Esophagus muscularis mucosa (tissue), 4 donors: Measurements from ENCODE around the gene NRK. TPM values are rescaled to one million over a fixed set of nuclear protein-coding genes. Genes with fewer than 3 reads are reported as not detected.

Source experiments
- DNase-seq: peaks from one replicate; pipeline ENCODE4 v3.0.0-alpha.2; 2017; ENCODE audit errors: extremely low spot score
- H3K27ac ChIP-seq, 4 donors: fragments of 200-600 bp; sonication (generic); replicated peaks in 1 of 4; 1 replicate in 3 of 4; 2 replicates in 1 of 4; pipeline ENCODE4 v1.5.1; 2016 to 2019; ENCODE audit warnings: mild to moderate bottlenecking in 1 of 4
- H3K27me3 ChIP-seq, 4 donors: fragments of 200-600 bp; sonication (generic); one replicate each; pipeline versions ENCODE4 v1.5.1 to v1.6.0; 2016 to 2019
- H3K36me3 ChIP-seq, 4 donors: fragments of 200-600 bp; sonication (generic); one replicate each; pipeline ENCODE4 v1.5.1; 2016 to 2019
- H3K4me1 ChIP-seq, 4 donors: fragments of 200-600 bp; sonication (generic); one replicate each; pipeline ENCODE4 v1.5.1; 2016 to 2019
- H3K4me3 ChIP-seq, 4 donors: fragments of 200-600 bp; sonication (generic); 1 replicate in 2 of 4; 2 replicates in 2 of 4; pipeline ENCODE4 v1.5.1; 2016 to 2019; ENCODE audit warnings: mild to moderate bottlenecking in 4 of 4, moderate library complexity in 1 of 4
- H3K9me3 ChIP-seq, 4 donors: fragments of 200-600 bp; sonication (generic); 1 replicate in 3 of 4; 2 replicates in 1 of 4; pipeline ENCODE4 v1.5.1; 2016 to 2019
- EP300 ChIP-seq: sonication (generic); formaldehyde crosslinking; IDR thresholded peaks from one replicate; pipeline ENCODE4 v1.6.1; 2017; ENCODE audit warnings: antibody characterized with exemption
- POLR2A ChIP-seq: fragments of 450-650 bp; IDR thresholded peaks from one replicate; pipeline ENCODE4 v1.6.1; 2017; ENCODE audit warnings: antibody characterized with exemption, moderate library complexity, mild to moderate bottlenecking, low read depth
- POLR2AphosphoS5 ChIP-seq, 2 donors: sonication (generic); formaldehyde crosslinking; IDR thresholded peaks; one replicate each; pipeline ENCODE4 v1.6.1; 2017; ENCODE audit warnings: antibody characterized with exemption in 2 of 2
- WGBS: methylation state at CpG from one replicate; pipeline ENCODE4 v1.1.5; 2018; 5-methylcytosine and 5-hydroxymethylcytosine counted together
- intact Hi-C: fragments of 100-400 bp; cut with DNase I; formaldehyde crosslinking; loops from one replicate; pipeline ENCODE4 v1.15.1; 2023
- total RNA-seq, 4 donors: library from RNA; depleted of rRNA; stranded (reverse); fragments of >200 nt; gene quantifications; one replicate each; pipeline versions ENCODE4 v1.1.0 to v1.2.1, GENCODE V29; 2016
- TF ChIP-seq, protein P1 (sequence below), 3 experiments: fragments of 200-600 bp in 2 of 3; fragments of 450-650 bp in 1 of 3; sonication (generic) in 2 of 3; IDR thresholded peaks; one replicate each; pipeline ENCODE4 v1.5.1; 2017 to 2019; ENCODE audit warnings: antibody characterized with exemption in 3 of 3, mild to moderate bottlenecking in 2 of 3, moderate library complexity in 1 of 3

Gene NRK
- total RNA-seq, 4 donors from 2014 or later, result 2.7 to 10.8 (median 5.8) TPM

DNA sequence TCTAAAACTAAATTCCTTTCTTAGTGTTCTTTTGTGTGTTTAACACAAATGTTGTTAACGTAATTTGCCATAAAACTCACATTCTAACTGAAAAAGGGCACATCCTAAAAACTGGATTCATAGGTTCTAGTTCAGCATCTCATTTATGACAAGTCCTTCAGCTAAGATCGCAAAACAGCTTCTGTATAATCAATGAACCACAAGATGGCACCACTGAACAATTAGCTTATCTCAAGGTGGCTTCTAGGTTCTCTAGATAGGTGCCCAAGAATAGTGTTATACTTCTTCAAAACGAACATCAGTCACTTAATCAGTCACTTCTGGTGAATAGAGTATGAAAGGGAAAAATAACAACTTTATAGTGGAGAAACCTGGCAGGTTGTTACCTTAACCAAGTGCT lies 54.3 kb downstream of the NRK start:
- no peaks in the 10 kb centered on the region for H3K4me1 ChIP-seq
- WGBS, result 31% methylated on average over 3 of the region's 3 CpGs
- H3K9me3 ChIP-seq, result no peaks in the 10 kb centered on the region
- no peak overlapping the region for H3K4me3 ChIP-seq
- no peak overlapping the region for H3K27ac ChIP-seq
- H3K36me3 ChIP-seq, result no peaks in the 10 kb centered on the region
- no peaks in the 10 kb centered on the region for H3K27me3 ChIP-seq
- TF ChIP-seq POLR2A (no peak), EP300 (no peak), POLR2AphosphoS5 (IDR thresholded peaks at IDR 0.05) (no peak)
- TF ChIP-seq, protein P1, sequence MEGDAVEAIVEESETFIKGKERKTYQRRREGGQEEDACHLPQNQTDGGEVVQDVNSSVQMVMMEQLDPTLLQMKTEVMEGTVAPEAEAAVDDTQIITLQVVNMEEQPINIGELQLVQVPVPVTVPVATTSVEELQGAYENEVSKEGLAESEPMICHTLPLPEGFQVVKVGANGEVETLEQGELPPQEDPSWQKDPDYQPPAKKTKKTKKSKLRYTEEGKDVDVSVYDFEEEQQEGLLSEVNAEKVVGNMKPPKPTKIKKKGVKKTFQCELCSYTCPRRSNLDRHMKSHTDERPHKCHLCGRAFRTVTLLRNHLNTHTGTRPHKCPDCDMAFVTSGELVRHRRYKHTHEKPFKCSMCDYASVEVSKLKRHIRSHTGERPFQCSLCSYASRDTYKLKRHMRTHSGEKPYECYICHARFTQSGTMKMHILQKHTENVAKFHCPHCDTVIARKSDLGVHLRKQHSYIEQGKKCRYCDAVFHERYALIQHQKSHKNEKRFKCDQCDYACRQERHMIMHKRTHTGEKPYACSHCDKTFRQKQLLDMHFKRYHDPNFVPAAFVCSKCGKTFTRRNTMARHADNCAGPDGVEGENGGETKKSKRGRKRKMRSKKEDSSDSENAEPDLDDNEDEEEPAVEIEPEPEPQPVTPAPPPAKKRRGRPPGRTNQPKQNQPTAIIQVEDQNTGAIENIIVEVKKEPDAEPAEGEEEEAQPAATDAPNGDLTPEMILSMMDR (IDR thresholded peaks at IDR 0.05), result no peak
- intact Hi-C loops, result no loop called here
- DNase-seq, result no peak

DNA sequence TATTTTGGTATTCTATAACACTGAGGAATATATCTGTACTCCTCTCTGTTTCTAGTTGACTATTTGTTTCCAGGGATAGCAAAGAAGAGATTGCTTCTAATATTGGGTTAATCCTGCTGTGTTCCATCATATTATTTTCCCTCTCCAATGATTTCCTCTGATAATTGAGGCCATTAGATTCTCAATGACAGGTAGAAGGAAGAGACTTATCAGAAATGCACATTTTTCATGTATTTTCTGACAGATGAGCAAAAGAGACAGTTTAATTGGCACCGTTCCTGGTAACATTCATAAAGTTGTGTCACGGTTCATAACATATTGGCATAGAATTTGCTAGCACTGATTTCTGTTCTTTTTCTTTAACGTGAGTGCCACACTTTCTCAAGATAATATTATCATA lies 58.2 kb downstream of the NRK start:
- no peaks in the 10 kb centered on the region for H3K4me1 ChIP-seq
- H3K9me3 ChIP-seq, result no peaks in the 10 kb centered on the region
- no peak overlapping the region for H3K4me3 ChIP-seq
- no peaks in the 10 kb centered on the region for H3K27me3 ChIP-seq
- no peaks in the 10 kb centered on the region for H3K36me3 ChIP-seq
- 59% methylated on average over 3 of the region's 3 CpGs for WGBS
- TF ChIP-seq, protein P1 (IDR thresholded peaks at IDR 0.05), result no peak
- TF ChIP-seq POLR2A (no peak), POLR2AphosphoS5 (IDR thresholded peaks at IDR 0.05) (no peak), EP300 (no peak)
- no peak for DNase-seq
- no peak overlapping the region for H3K27ac ChIP-seq
- intact Hi-C loops, result no loop called here

DNA sequence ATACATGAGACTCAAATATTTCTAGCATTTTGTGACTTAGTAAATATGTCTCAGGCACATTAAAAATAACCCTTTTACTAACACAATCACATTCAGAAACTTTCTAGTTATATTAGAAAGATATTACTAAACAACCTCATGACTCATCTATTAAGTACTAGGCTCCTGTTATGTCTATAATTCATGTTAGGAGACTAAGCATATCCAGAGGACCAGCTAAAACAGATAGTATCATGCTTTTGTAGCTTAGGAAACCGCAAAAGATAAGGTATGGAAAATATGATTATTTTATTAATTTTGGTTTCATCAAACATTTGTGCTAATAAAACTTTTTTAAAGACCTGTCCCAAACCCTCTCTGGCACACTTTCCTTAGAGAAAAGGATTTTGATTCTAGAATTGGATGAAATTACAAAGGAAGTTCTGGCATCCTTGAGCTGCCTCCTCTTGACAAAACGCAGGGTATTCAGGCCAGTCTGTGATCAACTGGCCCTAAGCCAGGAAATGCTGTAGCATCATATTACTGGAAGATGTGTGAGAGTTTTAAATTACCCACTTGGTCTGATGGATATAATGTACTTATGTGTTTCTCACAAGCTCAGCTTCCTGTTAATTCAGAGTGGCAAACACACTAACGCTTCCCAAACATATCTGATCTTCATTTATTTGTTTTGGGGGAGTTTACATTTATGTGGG lies 60.4 kb downstream of the NRK start:
- H3K4me1 ChIP-seq, result no peaks in the 10 kb centered on the region
- no peaks in the 10 kb centered on the region for H3K27me3 ChIP-seq
- H3K27ac ChIP-seq, result no peak overlapping the region
- intact Hi-C loops, result no loop called here
- H3K36me3 ChIP-seq, result no peaks in the 10 kb centered on the region
- no peak for DNase-seq
- 44% methylated on average over 3 of the region's 3 CpGs for WGBS
- no peaks in the 10 kb centered on the region for H3K9me3 ChIP-seq
- TF ChIP-seq EP300 (no peak), POLR2A (no peak), POLR2AphosphoS5 (IDR thresholded peaks at IDR 0.05) (no peak)
- TF ChIP-seq, protein P1 (IDR thresholded peaks at IDR 0.05), result no peak
- no peak overlapping the region for H3K4me3 ChIP-seq

DNA sequence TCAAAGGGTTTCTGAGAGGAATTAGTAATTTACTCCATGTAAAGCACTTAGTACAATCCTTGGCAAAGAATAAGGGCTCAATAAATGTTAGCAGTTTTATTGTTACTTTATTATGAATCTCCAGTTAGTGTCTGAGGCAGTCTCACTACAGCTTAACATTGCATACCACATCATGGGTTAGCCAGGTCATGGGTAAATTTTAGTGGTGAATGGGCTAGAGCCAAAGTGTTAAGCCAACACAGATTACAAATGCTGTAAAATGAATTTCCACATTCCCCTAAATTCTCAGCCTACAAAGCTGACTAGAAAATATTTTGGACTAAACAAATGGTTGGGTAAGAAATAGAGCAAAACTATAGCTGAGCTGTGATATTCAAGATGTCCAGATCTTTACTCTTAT lies 72.4 kb downstream of the NRK start:
- Histone ChIP-seq H3K27me3 (no peaks in the 10 kb centered on the region), H3K4me1 (no peaks in the 10 kb centered on the region), H3K36me3 (no peaks in the 10 kb centered on the region), H3K4me3 (no peak overlapping the region), H3K27ac (no peak overlapping the region), H3K9me3 (no peaks in the 10 kb centered on the region)
- no peak for DNase-seq
- intact Hi-C loops, result no loop called here
- TF ChIP-seq EP300, result no peak
- TF ChIP-seq, protein P1 (IDR thresholded peaks at IDR 0.05), result no peak
- TF ChIP-seq POLR2A, result no peak
- TF ChIP-seq POLR2AphosphoS5 (IDR thresholded peaks at IDR 0.05), result no peak

DNA sequence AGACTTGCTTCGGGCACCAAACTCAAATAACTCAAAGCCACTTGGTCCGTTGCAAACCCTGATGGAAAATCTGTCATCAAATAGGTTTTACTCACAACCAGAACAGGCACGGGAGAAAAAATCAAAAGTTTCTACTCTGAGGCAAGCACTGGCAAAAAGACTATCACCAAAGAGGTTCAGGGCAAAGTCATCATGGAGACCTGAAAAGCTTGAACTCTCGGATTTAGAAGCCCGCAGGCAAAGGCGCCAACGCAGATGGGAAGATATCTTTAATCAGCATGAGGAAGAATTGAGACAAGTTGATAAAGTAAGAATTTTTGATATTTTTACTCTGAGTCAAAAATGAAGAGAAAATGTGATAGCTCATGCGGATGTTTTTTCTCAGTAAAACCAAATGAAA lies 87.2 kb downstream of the NRK start:
- WGBS, result 84% methylated on average over 7 of the region's 8 CpGs
- H3K27me3 ChIP-seq, result no peaks in the 10 kb centered on the region
- no peaks in the 10 kb centered on the region for H3K36me3 ChIP-seq
- H3K4me3 ChIP-seq, result no peak overlapping the region
- TF ChIP-seq POLR2A (no peak), EP300 (no peak), POLR2AphosphoS5 (IDR thresholded peaks at IDR 0.05) (no peak)
- TF ChIP-seq, protein P1 (IDR thresholded peaks at IDR 0.05), result no peak
- H3K9me3 ChIP-seq, result no peaks in the 10 kb centered on the region
- no peak overlapping the region for H3K27ac ChIP-seq
- intact Hi-C loops, result no loop called here
- no peaks in the 10 kb centered on the region for H3K4me1 ChIP-seq
- DNase-seq, result no peak
